CD4-positive, alpha-beta T cell treated with Interleukin-17A for 1 hour (primary cell): ENCODE results near the gene ELK4.

Experiments used
- DNase-seq: peaks from one replicate; pipeline ENCODE4 v3.0.0-alpha.2; 2020

Gene ELK4

GRCh38 chr1:205631768-205632668 lies at the start of gene ELK4:
Gene ELK4, minus strand, starts transcription at chr1:205632011. Its CDS starts 8,129 bp downstream, at chr1:205623882.
- DNase-seq = peak; percentile 99

DNA sequence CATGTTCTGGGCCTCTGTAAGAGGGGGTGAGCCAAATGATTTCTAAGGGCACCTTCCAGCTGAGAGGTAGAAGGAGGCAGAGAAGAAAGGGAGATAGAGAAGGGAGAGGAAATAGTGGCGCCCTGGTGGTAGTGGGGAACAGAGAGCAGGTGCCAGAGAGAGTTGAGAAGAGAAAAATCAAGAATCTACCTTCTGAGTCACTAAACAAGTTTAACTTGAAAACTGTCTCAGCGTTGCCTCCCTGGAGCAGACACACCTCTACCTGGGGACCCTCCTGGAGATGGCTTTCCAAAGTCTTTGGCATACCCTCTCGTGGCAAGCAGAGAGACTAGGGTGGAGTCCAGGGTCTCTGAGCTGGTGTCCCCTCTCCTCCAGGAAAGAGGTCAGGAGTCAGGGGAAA lies 49.6 kb upstream of the ELK4 start:
- no peak for DNase-seq

DNA sequence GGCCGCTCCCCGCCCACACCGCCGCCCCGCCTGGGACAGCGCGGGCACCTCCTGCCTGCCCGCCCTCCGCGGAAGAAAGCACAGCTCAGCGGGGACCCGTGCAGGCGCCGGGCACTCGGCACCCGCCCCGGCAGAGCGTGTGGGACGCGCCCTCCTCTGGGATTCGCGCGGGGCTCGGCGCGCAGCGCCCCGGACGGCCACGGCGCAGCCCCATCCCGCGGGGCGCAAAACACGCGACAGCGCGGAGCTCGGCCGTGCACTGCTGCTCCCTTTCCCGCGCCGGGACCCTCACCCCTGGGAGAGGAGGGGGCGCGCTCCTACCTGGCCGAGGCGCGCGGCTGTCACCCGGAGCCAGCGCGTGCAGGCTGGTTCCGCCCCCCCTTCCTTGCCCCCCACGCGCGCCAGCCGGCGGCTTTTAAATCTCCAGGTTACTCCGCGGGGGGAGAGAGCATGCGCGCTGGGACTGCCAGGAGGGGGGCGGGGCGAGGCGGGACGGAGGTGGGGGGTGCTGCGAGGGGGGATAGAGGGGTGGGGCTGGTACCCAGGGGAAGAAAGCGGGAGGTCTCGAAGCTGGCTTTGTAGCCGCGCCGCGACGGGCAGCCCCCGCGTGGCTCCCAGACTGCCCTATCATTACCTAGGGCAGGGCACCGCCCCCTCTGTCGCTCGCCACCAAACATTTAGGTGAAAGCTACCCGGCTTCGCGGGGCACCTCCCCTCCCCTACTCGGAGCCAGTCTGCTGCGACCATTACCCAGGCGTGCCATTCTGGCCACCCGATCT lies 48.5 kb upstream of the ELK4 start, which contains the start of gene SLC45A3:
SLC45A3 (minus strand) TSS at position 437 of the 779 bp plus-strand sequence. CDS start 15,853 bp downstream, outside the sequence.
- DNase-seq = peak; percentile 10

DNA sequence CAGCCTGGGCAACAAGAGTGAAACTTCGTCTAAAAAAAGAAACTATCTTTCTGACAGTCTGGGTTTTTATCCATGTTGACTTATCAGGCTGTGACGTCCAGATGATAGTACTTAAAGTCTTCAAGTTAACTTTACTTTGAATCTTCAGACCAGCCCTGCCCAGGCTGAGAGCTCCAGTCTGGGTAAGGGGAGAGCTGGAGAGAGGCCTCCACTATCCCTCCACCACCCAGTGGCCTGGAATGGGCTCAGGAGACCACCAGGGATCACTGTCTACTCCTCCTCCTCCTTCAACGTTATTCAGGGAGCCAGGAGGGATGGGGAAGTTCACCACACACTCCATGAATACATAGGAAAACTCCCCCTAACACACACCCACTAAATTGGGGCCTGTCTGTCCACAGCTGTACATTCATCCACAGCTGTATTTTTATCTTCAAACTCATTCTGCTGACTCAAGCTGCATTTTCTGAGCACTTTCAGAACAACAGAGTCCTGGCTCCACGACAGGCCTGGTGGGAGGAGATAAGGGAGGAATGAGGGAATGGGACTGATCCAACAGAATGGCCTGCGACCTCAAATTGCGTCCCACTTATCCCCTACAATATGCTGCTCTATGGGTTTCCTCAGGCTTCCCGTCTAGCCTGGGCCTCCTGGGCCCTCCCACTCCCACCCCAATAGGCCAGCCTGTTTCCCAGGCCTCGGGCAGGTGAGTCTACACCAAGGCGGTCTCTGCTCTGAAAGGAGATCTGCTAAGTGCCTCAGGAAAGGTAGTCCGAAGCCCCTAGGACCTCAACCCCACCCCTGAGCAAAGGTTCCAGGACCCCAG lies 46.7 kb upstream of the ELK4 start:
- DNase-seq = no peak

DNA sequence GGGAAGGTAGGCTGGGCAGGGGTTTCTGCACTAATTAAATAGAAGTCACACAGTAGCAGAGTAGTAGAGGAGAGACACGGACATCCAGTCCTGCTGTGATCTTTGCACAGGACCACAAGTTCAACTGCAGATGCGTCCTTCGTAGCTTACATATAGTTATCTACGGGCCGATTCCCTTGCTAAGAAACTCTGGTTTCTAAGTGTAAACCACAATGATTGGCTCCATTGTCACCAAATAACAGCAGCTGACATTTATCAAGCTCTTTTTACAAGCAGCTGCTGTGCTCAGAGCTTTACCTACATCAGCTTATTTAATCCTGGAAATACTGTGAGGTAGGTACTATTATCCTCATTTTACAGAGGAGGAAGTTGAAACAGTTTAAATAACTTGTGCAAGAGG lies 45.4 kb upstream of the ELK4 start:
- no peak for DNase-seq

- DNase-seq = no peak
These were observed 44.8 kb upstream of the ELK4 start for GRCh38 chr1:205676597-205676996.

DNA sequence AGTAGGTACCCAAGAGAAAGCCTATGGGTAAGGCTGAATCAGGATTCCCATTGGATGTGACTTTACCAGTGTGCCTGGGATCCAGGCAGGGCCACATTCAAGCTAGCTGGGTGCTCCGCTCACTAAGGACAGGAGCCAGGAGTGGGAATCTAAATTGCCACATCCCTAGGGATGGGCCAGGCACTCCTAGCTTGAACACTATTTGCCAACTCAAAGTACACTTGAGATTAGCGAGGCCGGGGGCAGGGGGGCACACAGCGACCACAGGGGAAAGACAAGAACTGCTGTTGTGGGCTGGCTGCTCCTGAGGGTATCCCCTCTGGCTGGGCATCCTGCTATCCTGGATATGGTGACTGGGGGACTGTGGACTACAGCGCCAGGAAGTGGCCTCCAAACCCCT lies 44.2 kb upstream of the ELK4 start:
- no peak for DNase-seq

DNA sequence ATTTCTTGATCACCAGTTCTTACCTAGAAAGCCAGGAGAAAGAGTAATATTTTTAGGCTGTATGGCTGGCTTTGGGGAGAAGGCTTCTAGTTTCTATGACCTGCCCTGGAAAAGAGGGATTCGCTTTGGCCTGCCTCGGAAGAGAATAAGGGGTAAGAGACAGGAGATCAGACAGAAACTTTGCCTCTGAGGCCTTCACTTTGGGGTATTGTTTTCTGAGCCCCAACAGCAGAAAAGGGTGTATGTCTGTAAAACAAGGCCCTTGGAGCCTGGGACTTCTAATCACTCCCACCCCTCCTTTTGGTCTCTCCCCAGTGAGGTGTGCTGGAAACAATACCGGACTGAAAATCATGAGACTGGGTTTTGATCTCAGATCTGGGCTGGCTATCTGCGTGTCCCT lies 43.4 kb upstream of the ELK4 start:
- no peak for DNase-seq

- no peak for DNase-seq
These were observed 41.2 kb upstream of the ELK4 start for GRCh38 chr1:205672970-205673369.

DNA sequence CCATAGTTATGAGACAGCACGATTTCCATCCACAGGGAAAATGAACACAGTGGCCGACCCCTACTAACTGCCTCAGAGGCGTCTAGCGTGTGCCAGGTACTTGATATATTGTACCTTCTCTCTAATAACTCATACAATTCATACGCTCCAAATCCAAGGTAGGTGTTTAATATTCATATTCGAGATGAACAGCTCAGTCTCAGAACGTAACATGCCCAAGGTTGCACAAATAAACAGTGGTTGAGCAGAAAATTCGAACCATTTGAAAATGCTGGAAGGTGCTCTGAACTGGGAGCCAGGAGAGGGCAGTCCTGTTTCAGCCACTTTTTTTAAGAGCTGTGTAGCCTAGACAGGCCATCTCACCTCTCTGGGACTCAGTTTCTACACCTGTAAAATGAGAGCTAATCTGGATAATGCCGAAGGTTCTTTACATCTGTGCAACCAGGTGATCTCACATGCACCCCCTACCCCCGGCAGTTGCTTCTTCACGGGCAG lies 40.6 kb upstream of the ELK4 start:
- DNase-seq = no peak

DNA sequence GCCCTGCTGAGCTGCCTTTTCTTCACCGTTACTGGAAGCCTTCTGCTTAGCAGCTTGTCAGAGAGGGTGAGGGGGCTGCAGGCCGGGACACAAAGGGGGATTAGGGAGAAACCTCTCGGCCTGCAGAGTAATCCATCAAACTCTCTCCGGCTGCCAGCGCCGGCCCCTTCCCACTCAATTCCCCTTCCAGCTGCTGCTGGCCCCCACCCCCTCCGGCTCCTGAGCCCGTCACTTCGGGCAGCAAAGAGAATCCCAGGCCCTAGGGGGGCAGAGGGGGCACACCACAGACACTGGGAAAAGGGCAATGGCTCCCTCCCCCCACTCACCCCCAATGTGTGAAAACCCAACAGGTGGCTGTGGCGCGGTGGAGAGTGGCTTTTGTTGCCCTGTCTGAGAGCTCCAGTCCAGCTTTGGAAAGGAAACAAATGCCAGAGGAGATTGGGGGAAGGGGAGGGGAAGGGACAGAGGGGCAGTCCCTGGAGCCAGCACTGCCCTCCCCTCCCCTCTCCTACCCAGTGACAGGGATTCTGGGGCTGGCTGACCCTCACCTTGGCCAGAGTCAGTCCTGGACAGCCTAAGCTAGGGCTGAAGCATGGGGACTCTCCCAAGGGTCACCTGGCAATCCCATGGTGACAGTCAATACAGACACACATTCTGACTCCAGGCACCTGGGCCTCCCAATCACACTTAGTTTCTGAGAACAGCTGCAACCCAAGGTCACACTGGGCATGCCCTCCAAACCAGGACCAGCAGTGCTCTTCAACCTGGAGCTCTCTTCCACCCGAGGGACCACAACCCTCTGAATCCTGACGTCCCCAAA lies 39.0 kb upstream of the ELK4 start:
- DNase-seq = no peak

DNA sequence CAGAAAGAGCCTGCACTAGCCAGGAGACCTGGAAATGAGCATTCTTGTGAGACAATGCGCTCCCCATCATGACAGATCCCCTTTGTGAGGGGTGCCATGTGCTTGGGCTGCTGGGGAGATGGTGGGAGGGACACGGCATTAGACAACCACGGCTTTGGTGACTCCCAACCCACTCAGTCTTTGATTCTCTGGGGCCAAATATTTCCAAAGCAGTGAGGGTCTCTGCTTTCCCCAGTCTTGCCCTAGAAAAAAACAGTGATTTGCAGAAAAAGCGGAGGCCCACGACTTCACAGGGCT lies 38.3 kb upstream of the ELK4 start:
- DNase-seq = no peak

- DNase-seq = no peak
These were observed 37.7 kb upstream of the ELK4 start for GRCh38 chr1:205669341-205670149.

DNA sequence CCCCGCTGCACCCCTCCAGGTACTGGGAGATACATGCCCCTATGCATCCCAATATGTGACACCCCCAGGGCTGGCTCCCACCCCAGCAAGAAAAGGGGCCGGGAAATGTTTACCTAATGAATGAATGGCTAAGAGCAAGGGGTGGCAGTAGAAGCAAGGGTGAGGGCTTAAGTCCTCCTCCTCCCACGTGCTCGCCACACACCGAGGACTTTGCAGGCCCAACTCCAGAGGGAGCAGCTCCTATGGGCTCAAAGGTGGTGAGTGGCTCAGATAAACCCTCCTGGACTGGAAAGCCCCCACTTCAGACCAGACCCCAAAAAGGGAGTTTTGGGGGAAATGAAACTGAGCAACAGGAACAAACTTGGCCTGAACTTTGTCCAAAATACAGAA lies 37.1 kb upstream of the ELK4 start:
- DNase-seq = no peak

GRCh38 chr1:205667909-205668643 lies 36.3 kb upstream of the ELK4 start:
- no peak for DNase-seq

DNA sequence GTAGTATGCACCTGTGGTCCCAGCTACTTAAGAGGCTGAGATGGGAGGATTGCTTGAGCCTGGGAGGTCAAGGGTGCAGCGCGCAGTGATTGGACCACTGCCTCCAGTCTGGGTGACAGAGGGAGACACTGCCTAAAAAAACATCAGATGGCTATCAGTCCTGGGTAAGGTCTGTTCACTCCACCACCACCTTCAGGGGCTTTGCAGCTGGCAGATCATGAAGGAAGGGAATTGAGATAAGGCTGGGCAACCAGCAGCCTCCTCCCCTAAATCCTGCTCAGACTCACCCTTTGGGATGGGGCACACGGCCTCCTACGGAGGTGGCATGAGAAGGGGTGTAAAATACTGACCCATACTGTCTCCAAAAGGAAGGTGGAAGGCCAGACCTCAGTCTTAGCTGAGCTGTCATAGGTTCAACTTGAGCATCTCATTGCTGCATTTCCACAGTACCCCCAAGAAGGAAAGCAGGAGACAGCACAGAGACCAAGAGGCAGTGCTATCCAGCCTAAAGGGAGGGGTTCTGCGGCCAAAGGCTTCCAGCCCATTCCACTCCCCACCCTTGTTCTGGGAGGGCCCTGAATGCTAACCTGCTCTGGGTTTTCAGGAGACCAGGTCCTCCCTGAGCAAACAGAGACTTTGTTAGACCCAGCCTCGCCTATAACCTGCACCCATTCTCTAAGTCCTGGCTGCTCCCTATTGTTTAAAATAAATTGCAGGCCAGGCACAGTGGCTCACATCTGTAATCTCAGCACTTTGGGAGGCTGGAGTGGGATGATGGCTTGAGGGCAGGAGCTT lies 34.8 kb upstream of the ELK4 start:
- DNase-seq = no peak

DNA sequence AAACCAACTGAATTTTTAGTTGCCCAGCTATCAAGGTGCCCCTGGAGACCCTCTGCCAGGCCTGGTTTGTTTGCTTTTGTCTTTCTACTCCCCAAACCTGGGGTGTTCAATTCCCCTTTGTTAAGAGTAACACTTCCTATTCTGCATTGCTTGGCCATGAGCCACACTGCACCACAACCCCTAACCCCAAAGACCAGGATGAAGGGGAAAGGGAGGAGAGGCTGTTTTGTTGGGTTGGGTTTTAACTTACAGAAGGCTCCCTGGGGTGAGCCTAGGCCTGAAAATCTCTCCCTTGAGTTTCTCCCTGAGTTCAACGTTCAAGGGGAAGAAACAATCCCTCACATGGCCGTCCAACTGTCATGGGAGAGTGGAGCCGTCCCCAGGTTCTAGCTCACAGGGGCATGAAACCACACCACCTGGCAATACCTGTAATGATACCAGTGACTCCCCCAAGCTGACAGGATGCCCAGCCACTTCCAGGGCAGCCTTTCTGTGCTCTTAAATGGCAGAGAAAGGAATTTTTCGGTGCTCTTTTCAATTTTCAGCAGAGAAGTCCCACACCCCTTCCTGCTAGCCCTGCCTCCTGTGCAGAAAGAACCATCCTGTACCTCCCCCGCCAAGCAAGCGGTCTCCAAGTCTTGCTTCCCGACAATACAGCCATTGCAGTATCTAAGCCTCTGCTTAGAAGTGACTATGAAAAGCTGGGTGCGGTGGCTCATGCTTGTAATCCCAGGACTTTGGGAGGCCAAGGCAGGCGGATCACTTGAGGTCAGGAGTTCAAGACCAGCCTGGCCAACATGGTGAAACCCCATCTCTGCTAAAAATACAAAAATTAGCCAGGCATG lies 33.6 kb upstream of the ELK4 start:
- DNase-seq = no peak

- no peak for DNase-seq
These were observed 32.7 kb upstream of the ELK4 start for GRCh38 chr1:205664399-205665017.
